ENCODE measurements around the gene DOK7. TPM values are rescaled to one million over a fixed set of nuclear protein-coding genes. Genes with fewer than 3 reads are reported as not detected.

Gene DOK7
- total RNA-seq, 4 donors from 2014 or later, result 0.53 to 5.7 (median 4.1) TPM; not detected in 1

DNA sequence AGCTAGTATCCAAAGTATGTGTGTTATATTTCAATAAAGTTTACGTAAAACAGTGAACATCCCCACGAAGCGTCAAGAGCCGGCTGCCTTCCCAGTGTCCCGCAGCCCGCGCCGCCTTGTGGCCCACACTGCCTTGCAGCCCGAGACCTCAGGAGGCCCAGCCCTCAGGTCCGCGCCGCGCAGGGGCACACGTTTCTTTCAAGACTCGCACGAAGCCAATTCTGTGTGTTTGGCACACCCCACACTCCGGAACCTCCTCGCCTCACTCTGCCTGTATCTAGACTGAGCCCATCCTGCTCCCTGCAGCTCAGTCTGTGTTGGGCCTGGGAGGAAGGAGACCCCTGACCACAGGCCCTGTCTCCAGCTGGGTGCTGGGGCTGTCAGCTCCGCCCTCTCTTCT is 63.4 kb downstream of the DOK7 start:
- H3K36me3 ChIP-seq, result peaks cover 0 to 69% (median 0%) of the 10 kb centered on the region in 3 donors
- no peaks in the 10 kb centered on the region for H3K9me3 ChIP-seq
- no peaks in the 10 kb centered on the region for H3K27me3 ChIP-seq
- no peak overlapping the region for H3K27ac ChIP-seq
- H3K4me3 ChIP-seq, result no peak overlapping the region
- TF ChIP-seq, protein P1, sequence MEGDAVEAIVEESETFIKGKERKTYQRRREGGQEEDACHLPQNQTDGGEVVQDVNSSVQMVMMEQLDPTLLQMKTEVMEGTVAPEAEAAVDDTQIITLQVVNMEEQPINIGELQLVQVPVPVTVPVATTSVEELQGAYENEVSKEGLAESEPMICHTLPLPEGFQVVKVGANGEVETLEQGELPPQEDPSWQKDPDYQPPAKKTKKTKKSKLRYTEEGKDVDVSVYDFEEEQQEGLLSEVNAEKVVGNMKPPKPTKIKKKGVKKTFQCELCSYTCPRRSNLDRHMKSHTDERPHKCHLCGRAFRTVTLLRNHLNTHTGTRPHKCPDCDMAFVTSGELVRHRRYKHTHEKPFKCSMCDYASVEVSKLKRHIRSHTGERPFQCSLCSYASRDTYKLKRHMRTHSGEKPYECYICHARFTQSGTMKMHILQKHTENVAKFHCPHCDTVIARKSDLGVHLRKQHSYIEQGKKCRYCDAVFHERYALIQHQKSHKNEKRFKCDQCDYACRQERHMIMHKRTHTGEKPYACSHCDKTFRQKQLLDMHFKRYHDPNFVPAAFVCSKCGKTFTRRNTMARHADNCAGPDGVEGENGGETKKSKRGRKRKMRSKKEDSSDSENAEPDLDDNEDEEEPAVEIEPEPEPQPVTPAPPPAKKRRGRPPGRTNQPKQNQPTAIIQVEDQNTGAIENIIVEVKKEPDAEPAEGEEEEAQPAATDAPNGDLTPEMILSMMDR (IDR thresholded peaks at IDR 0.05), result no peak
- TF ChIP-seq POLR2A (IDR thresholded peaks at IDR 0.05), result no peak
- H3K4me1 ChIP-seq, result peaks cover 4 to 20% (median 14%) of the 10 kb centered on the region in 4 donors
- no peak for DNase-seq

DNA sequence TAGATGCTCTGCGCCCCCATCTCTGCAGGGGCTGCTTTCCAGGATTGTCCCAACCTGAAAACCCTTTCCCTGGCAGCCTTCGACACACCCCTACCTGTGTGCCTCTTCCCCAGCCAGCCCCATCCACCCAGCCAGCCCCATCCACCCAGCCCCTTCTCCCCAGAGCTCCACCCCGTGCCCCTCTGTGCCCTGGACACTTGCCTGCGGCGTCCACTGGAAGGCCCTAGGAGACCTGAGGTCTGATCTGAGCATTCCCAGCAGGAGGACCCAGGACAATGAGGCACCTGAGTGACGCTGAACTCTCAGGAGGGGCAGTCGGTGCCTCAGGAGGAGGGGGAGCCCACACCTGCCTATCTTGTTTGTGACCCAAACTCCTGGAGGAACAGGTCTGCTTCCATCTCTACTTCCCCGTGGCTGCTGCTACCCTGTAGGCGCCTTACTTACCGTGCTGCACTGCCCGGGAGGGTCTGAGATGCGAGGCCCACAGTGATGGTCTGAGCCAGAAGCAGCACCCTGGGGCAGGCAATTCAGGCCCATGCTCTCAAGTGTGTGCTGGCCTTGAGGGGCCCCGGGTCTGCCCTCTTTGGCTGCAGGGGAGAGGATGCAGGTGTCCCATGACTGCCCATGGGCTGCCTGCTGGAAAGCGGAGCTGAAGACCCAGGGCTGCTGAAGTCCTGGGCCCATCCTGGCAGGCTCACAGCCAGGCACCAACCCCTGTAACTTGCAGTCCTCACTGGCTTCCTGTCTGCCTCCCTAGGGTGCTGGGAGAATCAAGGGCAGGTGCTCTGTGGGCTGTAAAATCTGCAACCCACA is 64.2 kb downstream of the DOK7 start:
- DNase-seq, result no peak
- peaks cover 0 to 60% (median 0%) of the 10 kb centered on the region in 3 donors for H3K36me3 ChIP-seq

DNA sequence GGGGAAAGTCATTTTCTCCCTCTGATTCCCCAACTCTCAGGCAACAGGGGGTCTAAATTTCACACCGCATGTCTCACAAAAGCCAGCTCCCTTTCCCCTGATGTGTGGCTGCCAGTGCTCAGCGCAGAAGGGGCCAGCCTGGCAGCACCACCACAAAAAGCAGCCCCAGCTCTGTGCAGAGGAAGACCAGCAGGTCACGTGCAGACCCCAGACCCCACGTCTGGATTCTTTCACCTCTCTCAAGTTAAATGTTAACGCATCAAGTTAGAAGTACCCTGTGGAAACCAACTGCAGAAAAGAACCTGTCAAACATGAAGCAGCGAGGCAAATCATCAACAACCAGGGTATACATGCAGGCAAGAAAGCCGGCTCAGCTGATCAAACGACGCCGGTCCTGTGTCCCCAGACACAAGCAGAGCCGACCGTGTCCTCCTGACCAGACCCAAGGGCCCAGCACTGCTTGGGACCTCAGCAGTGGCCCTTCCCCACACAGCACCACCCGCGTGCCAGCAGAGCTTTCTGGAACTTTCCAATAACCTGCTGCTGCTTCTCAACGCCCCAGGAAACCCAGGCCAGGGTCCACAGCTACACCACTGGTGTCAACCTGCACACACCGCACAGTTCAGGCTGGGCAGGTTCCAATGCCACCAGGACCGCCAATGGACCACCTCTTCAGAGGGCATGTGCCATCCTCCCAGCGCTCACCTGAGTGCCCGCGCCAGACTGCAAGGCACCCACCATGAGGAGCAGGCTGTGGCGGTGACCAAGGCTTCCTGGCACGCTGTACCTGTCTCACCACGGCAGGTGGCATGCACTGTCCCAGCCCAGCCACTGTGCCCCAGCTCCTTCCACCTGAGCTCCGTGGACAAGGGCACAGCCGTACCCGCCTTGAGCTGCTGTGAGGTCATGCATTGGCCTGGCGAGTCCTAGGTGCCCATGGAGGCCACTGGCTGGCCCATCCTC is 65.1 kb downstream of the DOK7 start:
- Histone ChIP-seq H3K27ac (no peak overlapping the region), H3K9me3 (no peaks in the 10 kb centered on the region), H3K4me3 (no peak overlapping the region), H3K36me3 (peaks cover 0 to 51% (median 0%) of the 10 kb centered on the region in 3 donors), H3K27me3 (no peaks in the 10 kb centered on the region), H3K4me1 (peaks cover 4 to 31% (median 18%) of the 10 kb centered on the region in 4 donors)
- no peak for DNase-seq
- TF ChIP-seq, protein P1 (IDR thresholded peaks at IDR 0.05), result no peak
- no peak for TF ChIP-seq POLR2A (IDR thresholded peaks at IDR 0.05)

More for the DNA sequence above, 64.2 kb downstream of the DOK7 start:
- Histone ChIP-seq H3K4me1 (peaks cover 4 to 25% (median 14%) of the 10 kb centered on the region in 4 donors), H3K9me3 (no peaks in the 10 kb centered on the region), H3K27me3 (no peaks in the 10 kb centered on the region), H3K4me3 (no peak overlapping the region), H3K27ac (no peak overlapping the region)
- TF ChIP-seq, protein P1 (IDR thresholded peaks at IDR 0.05), result no peak
- no peak for TF ChIP-seq POLR2A (IDR thresholded peaks at IDR 0.05)

DNA sequence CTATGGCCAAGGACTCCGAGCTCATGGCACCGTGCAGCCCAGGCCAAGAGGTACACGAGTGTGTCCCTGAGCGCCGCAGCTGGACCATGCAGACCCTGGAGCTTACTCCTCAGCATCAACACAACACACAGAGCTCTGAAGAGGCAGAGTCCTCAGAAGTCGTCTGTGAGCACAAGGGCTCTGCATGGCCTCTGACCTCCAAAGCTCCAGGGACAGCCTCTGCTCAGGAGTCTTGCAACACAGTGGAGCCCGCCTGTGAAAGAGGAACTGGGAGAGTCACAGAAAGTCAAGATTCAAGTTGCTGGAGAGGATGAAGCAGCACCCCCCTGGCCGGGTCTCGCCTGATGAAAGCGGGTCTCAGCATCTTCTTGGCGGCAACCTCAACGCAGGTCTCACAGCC is 66.3 kb downstream of the DOK7 start:
- Histone ChIP-seq H3K27me3 (no peaks in the 10 kb centered on the region), H3K4me3 (no peak overlapping the region), H3K36me3 (peaks cover 0 to 40% (median 0%) of the 10 kb centered on the region in 3 donors), H3K4me1 (peaks cover 4 to 31% (median 18%) of the 10 kb centered on the region in 4 donors), H3K9me3 (no peaks in the 10 kb centered on the region), H3K27ac (no peak overlapping the region)
- TF ChIP-seq, protein P1 (IDR thresholded peaks at IDR 0.05), result no peak
- no peak for TF ChIP-seq POLR2A (IDR thresholded peaks at IDR 0.05)
- DNase-seq, result no peak

DNA sequence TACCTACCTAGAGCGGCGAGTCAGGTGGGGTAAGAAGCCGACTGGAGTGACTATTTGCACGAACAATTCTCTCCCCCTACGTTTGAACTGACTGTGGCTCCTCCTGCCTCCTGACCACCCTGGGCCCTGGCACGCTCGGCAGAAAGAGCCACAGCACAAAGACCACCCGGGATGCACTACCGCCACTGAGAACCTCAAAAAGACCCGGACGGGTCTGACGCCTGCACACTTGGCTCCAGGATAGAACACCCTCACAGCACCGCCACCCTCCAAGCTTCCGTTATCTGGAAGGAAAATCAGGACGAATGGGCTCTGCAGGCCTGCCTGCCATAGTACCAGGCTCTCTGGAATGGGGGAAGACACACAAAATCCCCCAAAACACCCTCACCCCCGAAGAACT is 66.9 kb downstream of the DOK7 start:
- DNase-seq, result no peak
- H3K4me3 ChIP-seq, result no peak overlapping the region
- H3K27ac ChIP-seq, result no peak overlapping the region
- peaks cover 0 to 33% (median 0%) of the 10 kb centered on the region in 3 donors for H3K36me3 ChIP-seq
- no peaks in the 10 kb centered on the region for H3K27me3 ChIP-seq
- H3K4me1 ChIP-seq, result peaks cover 4 to 31% (median 18%) of the 10 kb centered on the region in 4 donors
- TF ChIP-seq, protein P1 (IDR thresholded peaks at IDR 0.05), result no peak
- TF ChIP-seq POLR2A (IDR thresholded peaks at IDR 0.05), result no peak
- no peaks in the 10 kb centered on the region for H3K9me3 ChIP-seq

Measured in Peyer's patch (tissue), 4 donors.